Renal pelvis (tissue), 4 donors: Measurements from ENCODE around the gene GRM5. TPM values are rescaled to one million over a fixed set of nuclear protein-coding genes. Genes with fewer than 3 reads are reported as not detected.
A peak's percentile ranks its signal among the peaks of the same experiment; 100 is the strongest.

Source experiments
- DNase-seq: peaks from one replicate; pipeline ENCODE4 v3.0.0-alpha.2; 2013
- polyA plus RNA-seq, 3 donors: library from polyadenylated mRNA; unstranded; fragments of 120-200 nt; gene quantifications; one replicate each; pipeline ENCODE4 v1.2.1, GENCODE V29; 2013; ENCODE audit not compliant: insufficient read length in 3 of 3

Gene GRM5
- polyA plus RNA-seq, 3 donors = 0.21 to 0.47 (median 0.23) TPM

DNA sequence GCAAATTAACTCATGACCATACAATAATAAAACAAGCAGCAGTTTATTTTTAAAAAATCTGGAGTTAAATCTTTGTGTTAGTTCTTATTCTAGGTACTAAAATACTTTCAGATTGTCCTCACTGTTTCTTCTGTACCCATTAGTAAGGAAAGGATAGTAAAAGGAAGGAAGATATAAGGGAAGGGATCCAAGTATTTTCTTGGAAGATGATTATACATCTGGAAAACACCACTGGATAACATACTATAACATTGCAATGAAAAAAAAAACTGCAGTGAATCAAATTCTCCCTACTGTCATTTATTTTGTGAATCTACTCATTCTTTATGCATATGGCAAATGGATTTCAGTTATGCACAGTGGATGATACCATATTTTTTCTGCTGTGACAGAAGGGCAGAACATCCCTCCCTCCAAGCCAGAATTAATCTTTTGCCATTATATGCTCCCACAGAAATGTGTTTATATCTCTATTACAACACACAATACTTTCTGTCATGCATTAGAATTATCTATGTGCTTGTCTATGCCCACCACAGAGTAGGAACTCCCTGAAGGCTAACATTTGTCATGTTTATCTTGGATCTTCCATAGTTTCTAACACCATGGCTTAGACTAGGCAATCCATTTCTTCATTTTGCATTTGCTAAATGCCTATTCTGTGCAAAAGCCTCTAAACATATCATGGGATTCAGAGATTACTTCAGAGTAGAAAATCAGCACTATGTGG is 446.0 kb downstream of the GRM5 start:
- no peak for DNase-seq

DNA sequence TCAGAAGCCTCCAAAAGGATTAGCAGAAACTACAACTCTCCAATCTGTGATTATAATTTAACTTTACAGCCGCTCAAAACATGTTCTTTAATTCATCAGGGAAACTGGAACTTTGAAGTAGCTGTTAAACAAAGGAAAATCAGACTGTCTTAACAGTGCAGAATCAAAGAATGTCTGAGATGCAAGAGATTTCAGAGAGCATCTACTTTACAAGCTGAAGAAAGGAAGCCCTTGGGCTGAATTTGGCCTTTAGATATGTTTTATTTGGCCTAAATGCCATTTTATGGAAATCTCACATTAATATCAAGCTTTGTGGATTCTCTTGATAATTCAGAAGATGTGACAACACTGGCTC is 446.7 kb downstream of the GRM5 start:
- DNase-seq = no peak

DNA sequence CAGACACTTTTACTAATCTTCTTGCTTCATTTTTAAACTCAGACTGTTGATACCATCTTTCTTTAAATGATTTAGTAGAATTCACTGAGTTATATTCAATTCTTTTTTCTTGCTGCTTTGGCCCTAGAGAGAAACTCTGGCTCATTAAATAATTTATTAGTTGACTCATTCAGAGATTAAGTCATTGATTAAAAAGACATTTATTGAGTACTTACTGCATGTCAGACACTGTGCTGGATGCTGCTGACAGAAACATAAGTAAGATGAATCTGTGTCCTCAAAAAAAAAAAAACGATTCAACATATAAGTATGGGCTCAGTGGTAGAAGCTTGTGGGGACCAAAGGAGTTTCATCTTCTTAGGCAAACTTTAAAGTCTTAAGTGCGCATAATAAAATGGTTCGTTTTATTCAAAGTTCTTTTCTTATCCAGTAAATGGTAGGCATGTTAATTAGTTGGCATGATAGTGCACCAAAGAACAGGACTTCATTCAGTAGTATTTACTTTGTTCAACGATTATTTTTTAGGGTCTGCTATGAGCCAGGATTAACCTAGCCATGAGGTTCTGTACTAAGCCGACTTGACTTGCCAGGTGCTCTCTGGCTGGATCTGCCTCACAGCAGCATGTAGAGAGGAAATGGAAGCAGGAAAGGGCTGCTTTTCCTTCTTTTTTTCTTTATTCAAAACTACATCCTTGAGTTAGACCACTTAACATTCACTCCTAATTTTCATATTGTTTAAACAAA is 447.3 kb downstream of the GRM5 start:
- DNase-seq = no peak

DNA sequence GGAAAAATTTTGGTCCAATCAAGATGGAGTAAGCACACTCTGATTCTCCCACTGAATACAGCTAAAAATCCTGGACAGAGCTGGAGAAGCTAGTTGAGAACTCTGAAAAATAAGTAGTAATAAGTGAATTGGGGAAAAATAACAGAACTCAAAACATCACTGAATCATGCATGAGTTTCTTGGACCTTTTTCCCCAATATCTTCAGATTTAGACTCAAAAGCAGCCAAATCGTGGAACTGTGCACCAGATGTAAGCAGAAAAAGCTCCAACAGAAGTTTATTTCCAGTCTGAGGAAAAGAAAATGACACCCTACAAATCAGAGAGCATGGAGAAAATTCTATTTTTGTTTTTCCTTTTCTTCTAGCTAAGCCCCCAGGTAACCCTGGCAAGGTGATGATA is 448.6 kb downstream of the GRM5 start:
- DNase-seq = no peak

DNA sequence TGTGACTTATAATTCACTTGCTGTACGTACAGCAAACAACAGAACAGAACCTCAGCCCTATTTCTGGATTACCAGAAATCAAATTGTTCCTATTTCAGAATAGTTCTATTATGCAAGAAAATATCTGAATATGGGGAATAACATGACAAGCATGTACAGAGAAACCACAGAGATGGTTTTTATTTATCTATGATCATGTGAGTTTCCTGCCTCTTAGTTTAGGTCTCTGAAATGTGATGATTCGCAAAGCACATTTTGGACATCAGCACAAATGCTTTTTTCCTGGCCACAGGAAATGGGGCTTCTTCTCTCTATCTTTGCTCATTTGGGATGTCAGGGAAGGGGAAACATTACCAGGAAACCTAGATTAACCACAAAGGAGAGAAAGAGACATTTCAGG is 461.5 kb downstream of the GRM5 start:
- DNase-seq = no peak

DNA sequence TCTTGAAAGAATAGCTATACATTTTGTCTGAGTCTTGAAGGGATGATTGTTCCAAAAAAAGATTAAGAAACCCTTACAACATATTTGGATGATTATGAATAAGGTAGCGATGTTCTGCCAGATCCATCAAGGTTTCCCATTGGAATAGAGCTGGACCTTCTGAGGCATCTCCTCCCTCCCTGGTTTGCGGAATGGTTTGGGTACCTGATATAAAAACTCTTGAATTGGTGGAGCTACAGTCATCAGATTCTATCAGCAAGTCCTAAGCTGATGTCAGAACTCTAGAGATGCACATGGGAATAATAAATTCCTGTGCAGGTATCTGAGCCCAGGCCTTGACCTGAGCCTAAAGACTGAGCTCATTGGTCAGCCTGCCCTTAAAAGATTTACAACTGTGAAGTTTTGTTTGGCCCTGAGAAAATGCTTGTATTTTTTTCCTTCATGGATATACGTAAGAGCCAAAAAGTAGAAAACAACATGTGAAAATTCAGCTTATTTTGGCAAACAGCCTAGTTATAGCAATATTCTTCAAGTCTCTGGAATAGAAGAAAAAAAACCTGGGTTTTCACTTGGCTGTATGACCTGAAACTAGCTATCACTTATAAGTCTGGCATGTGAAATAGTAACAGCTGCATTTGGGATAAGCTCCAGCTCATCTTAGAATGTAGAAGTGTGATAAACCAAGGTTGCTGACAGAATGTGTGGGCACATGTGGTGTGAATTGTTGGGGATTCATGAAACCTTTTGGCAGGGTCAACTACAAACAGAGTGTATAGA is 462.5 kb downstream of the GRM5 start:
- DNase-seq = peak; percentile 9

DNA sequence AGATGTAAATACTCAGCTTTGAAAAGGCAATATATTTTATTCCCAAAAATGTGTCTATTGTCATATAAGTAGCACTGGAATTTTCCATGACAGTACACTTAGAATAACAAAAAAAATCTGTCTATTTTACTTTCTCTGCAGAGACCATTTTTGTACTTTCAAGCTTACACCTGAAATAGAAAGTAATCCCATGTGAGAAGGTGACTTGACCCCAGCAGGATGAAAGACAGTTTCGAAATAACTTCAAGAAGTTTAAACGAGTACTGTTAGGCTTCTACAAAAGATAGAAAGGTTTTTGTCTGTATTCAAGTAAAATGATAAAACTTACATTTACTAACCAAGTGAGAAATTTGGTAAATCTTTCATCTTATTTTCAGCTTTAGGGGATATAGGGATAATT is 468.4 kb downstream of the GRM5 start:
- no peak for DNase-seq

DNA sequence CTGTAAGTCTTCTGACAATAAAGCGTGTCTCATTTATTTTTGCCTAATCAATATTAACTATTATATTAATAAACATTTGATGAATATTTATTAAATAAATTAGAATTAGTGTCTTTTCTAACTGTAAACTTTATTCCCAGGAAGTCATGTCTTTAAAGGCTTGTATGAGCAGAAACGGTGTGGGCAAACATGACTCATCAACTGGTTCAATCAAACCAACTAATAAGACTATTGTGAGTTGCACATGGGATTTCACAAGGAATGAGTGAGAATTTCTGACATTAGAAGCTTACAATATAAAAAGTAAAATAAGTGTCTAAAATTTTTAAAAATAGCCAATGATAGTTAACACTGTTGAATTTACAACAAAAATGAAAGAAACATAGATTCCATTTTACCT is 469.0 kb downstream of the GRM5 start:
- DNase-seq = no peak

DNA sequence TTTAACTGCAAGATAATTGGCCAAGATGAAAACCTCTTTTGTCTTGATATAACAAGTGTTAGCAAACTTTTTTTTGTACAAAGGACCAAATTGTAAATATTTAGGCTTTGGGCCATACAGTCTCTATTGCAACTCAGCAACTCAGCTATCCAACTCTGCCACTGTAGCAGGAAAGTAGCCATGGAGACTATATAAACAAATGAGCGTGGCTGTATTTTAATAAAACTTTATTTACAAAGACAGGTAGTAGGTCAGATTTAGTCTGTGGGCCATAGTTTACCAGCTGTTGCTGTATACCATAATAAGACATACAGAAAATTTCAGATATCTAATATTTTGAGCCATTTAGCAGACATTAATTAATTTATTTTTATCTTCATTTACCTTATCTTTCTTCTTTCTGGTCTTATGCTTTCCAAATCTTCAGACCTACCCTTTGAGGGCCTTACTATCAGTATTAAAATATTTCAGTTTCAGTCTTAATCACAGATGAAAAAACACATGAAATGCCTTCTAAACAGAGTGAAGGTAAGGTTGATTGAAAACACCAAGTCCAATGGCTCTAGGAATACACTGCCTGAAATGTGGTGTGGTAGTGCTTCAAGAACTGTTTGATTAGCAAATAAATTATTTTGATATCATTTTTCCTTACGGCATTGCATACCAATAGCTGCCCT is 471.4 kb downstream of the GRM5 start:
- DNase-seq = no peak

DNA sequence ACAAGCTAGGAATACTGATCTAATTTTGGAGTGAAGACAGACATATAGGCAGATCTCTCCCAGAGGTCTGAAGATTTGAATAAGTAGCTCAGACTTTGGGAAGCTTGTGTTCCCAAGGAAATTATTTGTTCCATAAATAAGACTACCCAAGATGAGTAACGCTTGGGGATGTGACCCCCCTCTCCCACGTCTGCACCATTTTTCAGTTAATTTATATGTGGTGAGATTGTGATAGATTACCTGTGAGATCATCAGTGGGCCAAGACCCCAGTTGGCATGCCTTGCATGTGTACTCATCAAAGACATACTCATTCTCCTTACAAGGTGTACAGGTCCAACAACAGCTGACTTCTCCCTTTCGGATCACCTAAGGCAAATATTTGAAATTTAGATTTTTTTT is 475.4 kb downstream of the GRM5 start:
- no peak for DNase-seq

DNA sequence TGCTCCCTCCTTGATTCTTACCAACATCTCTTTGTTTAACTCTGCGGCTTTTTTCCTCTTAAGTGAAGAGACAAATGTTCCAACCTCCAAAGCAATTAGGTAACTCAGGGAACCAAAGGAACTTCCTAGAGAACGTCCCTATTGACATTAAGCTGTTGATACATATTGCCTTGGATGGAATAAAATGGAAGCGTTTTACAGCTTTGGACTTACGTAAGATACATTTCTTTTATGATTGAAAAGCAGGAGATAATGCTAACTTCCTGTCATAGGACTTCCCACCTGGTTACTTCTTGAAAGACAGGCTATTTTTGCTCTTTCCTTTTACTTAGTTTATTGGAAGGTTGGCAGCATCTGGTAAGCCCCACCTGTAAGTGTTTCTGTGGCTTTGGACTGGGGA is 482.5 kb downstream of the GRM5 start:
- no peak for DNase-seq

DNA sequence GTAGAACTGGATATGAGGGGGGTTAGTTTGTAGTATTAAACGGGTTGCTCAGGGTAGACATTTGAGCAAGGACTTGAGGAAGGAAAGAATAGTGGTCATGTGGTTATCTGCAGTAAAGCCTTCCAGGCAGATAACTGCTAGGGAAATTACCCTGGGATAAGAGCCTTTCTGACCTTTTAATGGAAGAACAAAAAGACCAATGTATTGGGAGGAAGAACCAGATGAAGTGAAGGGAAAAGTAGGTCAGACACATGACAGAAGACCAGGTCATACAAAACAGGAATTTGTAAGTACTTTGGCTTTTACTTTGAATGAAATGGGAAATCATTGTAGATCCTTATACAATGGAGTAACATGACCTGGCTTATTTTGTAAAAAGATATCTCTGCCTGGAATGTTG is 486.3 kb downstream of the GRM5 start:
- DNase-seq = no peak

DNA sequence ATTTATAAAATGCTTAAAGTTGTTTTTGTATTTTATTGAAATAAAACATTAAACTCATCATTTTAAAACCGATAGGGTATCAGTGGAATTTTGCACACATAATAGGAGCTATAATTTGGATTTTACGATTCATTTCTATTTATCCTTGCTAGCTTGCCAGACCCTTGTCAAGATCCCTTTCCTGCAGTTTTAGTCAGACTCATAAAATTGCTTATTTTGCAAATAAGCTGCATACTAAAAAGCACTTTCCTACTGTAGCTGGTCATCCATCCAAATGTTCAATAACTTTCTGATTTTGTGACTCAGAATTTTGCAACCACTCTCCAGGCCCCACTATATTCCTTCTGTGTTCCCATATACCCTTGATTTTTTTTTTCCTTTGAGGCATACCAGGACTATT is 489.0 kb downstream of the GRM5 start:
- DNase-seq = peak; percentile 28

DNA sequence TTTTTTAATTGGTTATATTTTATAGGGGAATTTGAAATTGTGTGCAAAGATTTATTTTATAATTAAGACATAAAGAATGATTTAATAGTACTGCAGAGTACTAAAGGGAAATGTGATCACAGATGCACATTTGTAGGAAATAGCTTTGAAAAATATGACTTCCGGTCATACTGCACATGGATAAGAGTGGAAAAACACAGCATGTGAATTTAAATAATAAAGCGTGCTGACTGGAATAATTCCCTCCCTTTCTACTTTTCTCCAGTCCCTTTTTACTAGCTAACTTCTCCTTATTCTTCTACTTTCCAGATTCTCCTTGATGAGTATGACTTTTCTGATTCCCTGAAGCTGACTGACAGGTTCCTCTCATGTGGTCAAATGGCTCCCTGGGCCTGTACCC is 489.9 kb downstream of the GRM5 start:
- peak; percentile 40 for DNase-seq

DNA sequence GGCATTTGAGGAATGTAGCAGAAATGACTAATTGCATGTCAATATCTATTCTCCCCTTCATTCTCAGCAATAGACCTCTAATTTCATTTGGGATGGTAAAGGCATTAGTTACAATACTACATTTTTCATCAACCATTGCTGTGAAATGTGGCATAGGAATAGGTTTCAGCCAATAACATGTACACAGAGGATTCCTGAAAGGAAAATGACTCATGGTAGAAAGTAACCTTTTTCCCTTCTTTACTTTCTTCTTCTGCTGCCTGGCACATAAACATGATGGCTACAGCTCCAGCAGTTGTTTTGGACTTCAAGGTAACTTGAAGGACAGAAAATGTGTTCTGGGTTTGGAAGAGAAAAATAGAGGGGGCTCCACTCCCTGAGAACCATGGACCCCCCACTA is 496.4 kb downstream of the GRM5 start:
- DNase-seq = no peak

DNA sequence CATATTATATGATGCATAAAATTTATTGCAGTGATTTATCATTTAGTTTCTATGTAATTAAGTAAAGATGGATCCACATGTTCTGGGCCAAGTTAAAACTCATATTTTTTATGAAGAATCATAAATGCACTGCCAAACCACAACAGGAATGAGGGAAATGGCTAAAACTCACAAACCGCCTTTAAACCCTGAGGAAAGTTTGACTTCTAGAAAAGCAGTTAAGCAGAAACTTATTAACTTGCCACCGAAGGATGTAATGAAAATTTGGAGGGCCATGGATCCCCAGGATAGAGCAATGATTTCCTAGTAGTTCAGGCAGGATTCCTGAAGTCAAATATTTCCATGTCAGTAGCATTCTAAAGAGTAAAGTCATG is 510.0 kb downstream of the GRM5 start:
- peak; percentile 41 for DNase-seq

DNA sequence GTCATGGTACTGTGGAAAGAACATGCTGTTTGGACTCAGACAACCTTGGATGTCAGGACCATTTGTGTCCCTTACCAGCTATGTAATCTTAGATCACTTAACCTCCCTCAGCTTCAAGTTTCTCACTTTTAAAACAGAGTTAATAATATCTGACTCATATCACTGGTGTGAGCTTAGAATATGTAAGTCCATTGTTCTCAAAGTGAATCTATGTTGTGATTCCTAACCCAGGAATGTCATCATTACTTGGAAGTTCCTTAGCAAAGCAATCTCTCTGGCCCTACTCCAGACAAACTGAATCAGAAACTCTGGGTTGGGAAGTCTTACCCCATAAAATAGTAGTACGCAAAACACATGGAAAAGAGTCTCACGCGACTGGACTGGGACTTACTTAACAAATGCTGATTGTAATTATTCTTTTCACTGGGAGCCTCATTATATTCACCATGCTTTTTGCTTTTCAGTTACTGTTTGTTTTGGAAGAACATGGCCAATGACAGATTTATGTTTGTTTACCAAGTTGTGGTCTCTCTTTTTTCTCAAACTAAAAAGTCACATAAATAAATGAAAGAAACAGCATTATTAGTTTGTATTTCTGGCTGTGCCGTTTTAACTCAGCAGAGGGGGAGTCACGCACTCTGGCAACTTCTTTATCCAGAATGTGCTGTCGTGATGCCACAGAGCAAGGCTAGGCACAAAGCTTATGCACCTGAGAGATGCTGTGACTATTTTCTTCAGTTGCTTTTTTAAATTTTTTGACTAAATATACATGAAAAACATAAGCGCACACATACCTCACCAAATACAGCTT is 510.6 kb downstream of the GRM5 start:
- peak; percentile 81 for DNase-seq

DNA sequence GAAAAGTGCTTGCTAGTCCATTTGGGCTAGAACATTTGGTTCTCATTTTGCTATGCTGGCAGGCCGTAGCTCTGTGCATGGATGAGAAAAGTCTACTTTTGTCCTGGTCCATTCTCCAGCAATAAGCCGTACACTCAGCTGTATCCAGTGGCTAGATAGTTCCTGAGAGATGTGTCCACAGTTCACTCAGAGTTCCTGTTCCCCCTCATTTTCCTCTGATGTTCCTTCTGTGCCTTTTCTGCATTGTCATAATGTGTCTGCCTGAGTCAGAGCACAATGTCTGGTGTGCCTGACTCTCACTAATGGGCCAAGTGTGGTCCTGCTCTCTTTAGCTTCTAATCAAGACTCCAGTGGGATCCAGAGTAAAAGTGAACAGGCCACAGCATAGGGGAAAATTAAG is 512.6 kb downstream of the GRM5 start:
- no peak for DNase-seq

DNA sequence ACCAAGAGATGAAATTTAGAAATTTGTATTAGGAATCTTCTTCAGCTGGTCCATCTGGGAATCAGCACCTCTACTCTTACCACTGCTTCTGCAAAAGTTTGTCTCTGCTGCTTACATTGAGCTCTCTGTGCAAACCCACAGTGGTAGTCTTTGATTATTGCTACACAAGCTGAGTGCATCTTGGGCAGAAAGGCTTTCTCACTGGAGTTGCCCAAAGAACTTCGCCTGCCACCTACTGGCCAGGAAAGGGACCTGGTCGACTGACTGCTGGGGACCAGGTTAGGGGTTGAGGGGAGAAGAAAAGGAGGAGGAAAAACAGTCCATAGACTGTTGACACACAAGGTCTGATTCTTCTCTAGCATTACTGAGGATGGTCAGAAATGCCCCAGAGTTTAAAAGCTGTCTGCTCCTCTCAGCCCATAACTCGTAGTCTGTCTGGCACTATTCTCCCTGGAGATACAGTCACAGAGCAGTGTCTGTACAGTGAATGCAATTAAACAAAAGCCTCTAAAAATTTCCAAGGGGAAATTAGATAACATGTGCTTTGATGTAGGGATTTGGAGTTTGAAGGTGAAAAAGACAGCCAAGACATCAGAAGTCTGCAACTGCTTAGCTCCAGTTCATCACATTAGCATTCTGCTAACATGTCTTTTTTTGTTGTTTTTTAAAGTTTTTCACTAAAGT is 513.3 kb downstream of the GRM5 start:
- DNase-seq = no peak

DNA sequence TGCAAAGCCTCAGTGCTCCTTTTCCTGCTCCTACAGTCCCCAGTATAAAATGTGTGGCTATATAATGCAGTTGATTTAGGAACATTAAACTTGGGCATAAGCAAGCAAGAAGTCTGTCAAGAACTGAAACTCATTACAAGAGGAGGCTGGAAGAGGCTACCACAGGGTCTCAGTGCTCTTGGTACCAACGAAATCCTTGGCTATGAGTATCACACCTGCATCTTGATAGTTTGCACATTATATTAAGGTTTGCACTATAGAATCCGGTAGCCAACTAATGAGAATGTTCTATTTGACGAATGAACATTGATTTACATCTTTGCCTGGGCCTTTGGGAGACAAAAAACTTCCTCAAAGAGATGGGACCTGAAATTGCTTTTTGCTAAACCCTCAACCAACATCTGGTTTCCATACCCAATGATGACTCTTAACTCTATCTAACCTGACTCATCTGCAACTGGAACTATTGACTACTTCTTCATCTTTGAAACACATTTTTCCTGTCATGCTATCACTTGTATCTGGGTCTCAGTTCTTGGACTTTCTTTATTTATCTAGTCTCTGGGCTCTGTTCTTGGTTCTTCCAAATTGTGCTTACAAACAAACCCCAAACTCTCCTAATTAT is 521.0 kb downstream of the GRM5 start:
- DNase-seq = no peak
